Fibroblast of lung (primary cell): ENCODE data around the gene PIK3CD. TPM values are rescaled to one million over a fixed set of nuclear protein-coding genes. Genes with fewer than 3 reads are reported as not detected.

ENCODE experiments used
- DNase-seq, 2 donors: peaks; one replicate each; pipeline versions ENCODE4 v3.0.0 to v3.0.0-alpha.2; 2010; ENCODE audit warnings: low read depth in 2 of 2
- H2AFZ ChIP-seq: 2 replicates; pipeline ENCODE4 v1.5.1; 2012; ENCODE audit warnings: low read length, control low read depth, inconsistent platforms
- H3K27ac ChIP-seq: 2 replicates; pipeline ENCODE4 v1.5.1; 2011; ENCODE audit warnings: low read length, control low read depth; ENCODE audit not compliant: insufficient read depth
- H3K27me3 ChIP-seq: 2 replicates; pipeline ENCODE4 v1.5.1; 2011; ENCODE audit warnings: mild to moderate bottlenecking, low read length; ENCODE audit not compliant: control insufficient read depth, insufficient read depth
- H3K36me3 ChIP-seq: 2 replicates; pipeline ENCODE4 v1.5.1; 2011; ENCODE audit warnings: low read length; ENCODE audit not compliant: control insufficient read depth, insufficient read depth
- H3K4me1 ChIP-seq: 2 replicates; pipeline ENCODE4 v1.5.1; 2011; ENCODE audit warnings: low read length; ENCODE audit not compliant: control insufficient read depth, insufficient read depth; ENCODE audit errors: extremely low read depth
- H3K4me2 ChIP-seq: 2 replicates; pipeline ENCODE4 v1.5.1; 2011; ENCODE audit warnings: low read length, control low read depth; ENCODE audit not compliant: insufficient read depth; ENCODE audit errors: extremely low read depth
- H3K4me3 ChIP-seq, 4 experiments: fragments of 200-600 bp in 1 of 4; sonication (generic) in 1 of 4; replicated peaks in 1 of 4; 2 replicates each; pipeline ENCODE4 v1.5.1; 2011 to 2016; ENCODE audit warnings: low read length in 4 of 4, low read depth in 3 of 4, mild to moderate bottlenecking in 3 of 4, control low read depth in 2 of 4, inconsistent platforms in 1 of 4, mixed read lengths in 1 of 4; ENCODE audit not compliant: insufficient read depth in 1 of 4; ENCODE audit errors: control extremely low read depth in 1 of 4
- H3K79me2 ChIP-seq: 2 replicates; pipeline ENCODE4 v1.5.1; 2012; ENCODE audit warnings: mild to moderate bottlenecking, low read length, inconsistent platforms; ENCODE audit not compliant: control insufficient read depth, insufficient read depth
- H3K9ac ChIP-seq: 2 replicates; pipeline ENCODE4 v1.5.1; 2011; ENCODE audit warnings: mild to moderate bottlenecking, low read length, control low read depth; ENCODE audit not compliant: insufficient read depth
- H3K9me3 ChIP-seq: 2 replicates; pipeline ENCODE4 v1.5.1; 2012; ENCODE audit warnings: low read depth, low read length; ENCODE audit not compliant: control insufficient read depth, insufficient read depth
- H4K20me1 ChIP-seq: 2 replicates; pipeline ENCODE4 v1.5.1; 2011; ENCODE audit warnings: low read length; ENCODE audit not compliant: control insufficient read depth, insufficient read depth; ENCODE audit errors: extremely low read depth
- CTCF ChIP-seq, 2 donors: IDR thresholded peaks in 1 of 2; conservative IDR thresholded peaks in 1 of 2; 1 replicate in 1 of 2; 2 replicates in 1 of 2; pipeline ENCODE4 v1.5.1; 2011 to 2012; ENCODE audit warnings: low read length in 2 of 2, control low read depth in 1 of 2, inconsistent platforms in 1 of 2, low read depth in 1 of 2, mild to moderate bottlenecking in 1 of 2
- EZH2 ChIP-seq: IDR thresholded peaks from 2 replicates; pipeline ENCODE4 v1.5.1; 2012; ENCODE audit warnings: low read length, control low read depth, mild to moderate bottlenecking; ENCODE audit errors: missing control alignments
- polyA plus RNA-seq, 2 donors: library from polyadenylated mRNA; depleted of rRNA in 1 of 2; stranded (reverse) in 1 of 2; unstranded in 1 of 2; fragments of >200 nt; gene quantifications; 2 replicates each; pipeline ENCODE4 v1.2.1, GENCODE V29; 2011 to 2012; ENCODE audit warnings: missing spikeins in 1 of 2
- total RNA-seq: library from RNA; depleted of rRNA; stranded (reverse); fragments of >200 nt; gene quantifications from 2 replicates; pipeline ENCODE4 v1.2.1, GENCODE V29; 2014

The PIK3CD gene
- total and polyA plus RNA-seq, 2 donors (not counting 1 experiment from before 2014, with no cell fraction given), result 2.8 to 6.4 TPM

GRCh38 chr1:9634582-9634981, 16.9 kb upstream of the PIK3CD start:
- no peak for DNase-seq
- Histone ChIP-seq H3K36me3 (no peaks in the 10 kb centered on the region), H3K27ac (no peak overlapping the region), H3K9ac (no peak overlapping the region), H4K20me1 (no peaks in the 10 kb centered on the region), H3K79me2 (no peaks in the 10 kb centered on the region), H2AFZ (no peak overlapping the region), H3K4me1 (no peaks in the 10 kb centered on the region), H3K4me3 (no peak overlapping the region), H3K4me2 (no peak overlapping the region), H3K27me3 (peaks cover 3% of the 10 kb centered on the region), H3K9me3 (no peaks in the 10 kb centered on the region)
- no peak for TF ChIP-seq CTCF (conservative IDR thresholded peaks at IDR 0.05 in 1 of 2, IDR thresholded peaks at IDR 0.05 in 1 of 2; ENCODE audit: low read depth in 1 of 2, low read length in 2 of 2)
- no peak for TF ChIP-seq EZH2

- H3K9me3 ChIP-seq, result no peaks in the 10 kb centered on the region
- H3K79me2 ChIP-seq, result no peaks in the 10 kb centered on the region
- no peaks in the 10 kb centered on the region for H3K4me1 ChIP-seq
- no peaks in the 10 kb centered on the region for H3K36me3 ChIP-seq
- H3K4me2 ChIP-seq, result no peak overlapping the region
- DNase-seq, result no peak
- no peak overlapping the region for H3K4me3 ChIP-seq
- no peaks in the 10 kb centered on the region for H4K20me1 ChIP-seq
- TF ChIP-seq CTCF (conservative IDR thresholded peaks at IDR 0.05 in 1 of 2, IDR thresholded peaks at IDR 0.05 in 1 of 2; ENCODE audit: low read depth in 1 of 2, low read length in 2 of 2), result no peak
- no peak for TF ChIP-seq EZH2
- peaks cover 3% of the 10 kb centered on the region for H3K27me3 ChIP-seq
- no peak overlapping the region for H3K27ac ChIP-seq
- H3K9ac ChIP-seq, result no peak overlapping the region
- H2AFZ ChIP-seq, result no peak overlapping the region
Measured at GRCh38 chr1:9639227-9639626, 12.3 kb upstream of the PIK3CD start.

- H3K4me2 ChIP-seq, result no peak overlapping the region
- H3K9ac ChIP-seq, result no peak overlapping the region
- no peak for DNase-seq
- TF ChIP-seq EZH2 (no peak), CTCF (conservative IDR thresholded peaks at IDR 0.05 in 1 of 2, IDR thresholded peaks at IDR 0.05 in 1 of 2; ENCODE audit: low read depth in 1 of 2, low read length in 2 of 2) (no peak)
- no peak overlapping the region for H3K27ac ChIP-seq
- H3K4me3 ChIP-seq, result no peak overlapping the region
- no peak overlapping the region for H2AFZ ChIP-seq
- no peaks in the 10 kb centered on the region for H3K36me3 ChIP-seq
- H4K20me1 ChIP-seq, result no peaks in the 10 kb centered on the region
- H3K9me3 ChIP-seq, result no peaks in the 10 kb centered on the region
- H3K4me1 ChIP-seq, result no peaks in the 10 kb centered on the region
- no peaks in the 10 kb centered on the region for H3K27me3 ChIP-seq
- no peaks in the 10 kb centered on the region for H3K79me2 ChIP-seq
Measured at GRCh38 chr1:9643351-9644256, 7.9 kb upstream of the PIK3CD start.
